HG02885 (cell line): ENCODE results near the gene ARID5B.

Source experiments
- ATAC-seq: cut with Tn5 transposase; IDR thresholded peaks from one replicate; pipeline ENCODE4 v1.9.1; 2021; ENCODE audit warnings: mild to moderate bottlenecking; ENCODE audit not compliant: unreplicated experiment, poor library complexity

The ARID5B gene

DNA sequence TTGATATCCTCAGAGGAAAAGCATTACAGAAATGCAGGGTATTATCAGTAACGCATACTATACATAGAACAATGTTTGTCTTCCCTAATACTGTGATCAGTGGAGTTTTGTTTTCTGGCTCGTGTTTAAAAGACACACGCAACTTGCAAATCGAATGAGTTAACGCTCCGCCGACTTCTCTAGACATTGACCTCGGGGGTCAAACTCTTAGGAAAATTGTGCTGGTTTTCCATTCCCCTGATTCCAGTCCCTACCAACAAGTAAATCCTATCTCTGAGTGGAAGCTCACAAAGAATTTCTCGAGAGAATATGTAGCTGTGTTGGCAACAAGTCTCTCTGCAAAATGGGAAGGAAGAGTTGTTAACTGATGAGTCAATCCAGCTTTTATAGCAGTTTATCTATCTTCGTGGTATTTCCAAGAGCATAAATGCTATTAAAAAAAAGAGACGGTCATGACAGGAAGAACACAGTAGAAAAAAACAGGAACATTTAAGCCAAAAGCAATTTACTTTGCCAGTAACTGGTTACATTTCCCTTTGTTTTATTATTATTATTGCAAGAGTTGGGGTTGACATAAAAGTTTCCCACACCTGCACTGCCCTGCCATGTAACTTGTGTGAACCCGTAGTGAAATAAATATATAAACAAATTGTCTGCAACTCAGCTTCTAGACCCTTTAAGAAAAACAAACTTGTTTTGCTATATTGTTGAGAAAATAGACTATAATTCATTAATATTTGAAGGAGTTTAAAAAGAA lies 144.4 kb downstream of the ARID5B start:
- no peak for ATAC-seq

DNA sequence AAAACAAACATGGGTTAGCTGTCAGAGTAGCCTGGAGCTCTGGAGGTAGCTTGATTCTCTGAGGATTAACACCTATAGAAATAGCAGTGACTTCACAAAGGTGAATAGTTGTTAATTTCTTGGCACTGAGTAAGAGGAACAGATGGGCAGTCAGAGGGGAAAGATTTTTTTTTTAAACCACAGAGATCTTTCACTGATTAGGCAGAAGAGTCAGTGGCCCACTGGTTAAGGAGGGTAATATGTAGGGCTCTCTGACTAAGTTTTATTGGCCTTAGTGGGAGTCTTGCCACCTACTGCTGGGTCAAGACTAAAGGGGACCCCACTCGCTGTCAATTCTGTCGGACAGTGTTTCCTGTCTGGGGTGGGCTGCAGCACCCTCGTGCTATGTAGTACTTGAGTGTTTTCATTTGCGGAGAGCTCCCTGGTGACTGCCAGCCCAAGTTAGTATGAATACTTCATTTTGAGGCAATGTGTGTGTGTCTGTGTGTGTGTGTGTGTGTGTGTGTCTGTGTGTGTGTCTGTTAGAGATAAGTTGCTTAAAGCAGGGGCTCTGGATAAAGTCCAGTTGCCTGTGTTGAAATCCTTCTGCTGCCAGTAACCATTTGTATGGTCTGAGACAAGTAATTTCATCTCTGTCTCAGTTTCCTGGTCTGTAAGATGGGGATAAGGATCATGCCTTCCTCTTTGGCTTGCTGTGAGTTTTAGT lies 145.2 kb downstream of the ARID5B start:
- peak; percentile 38 for ATAC-seq

DNA sequence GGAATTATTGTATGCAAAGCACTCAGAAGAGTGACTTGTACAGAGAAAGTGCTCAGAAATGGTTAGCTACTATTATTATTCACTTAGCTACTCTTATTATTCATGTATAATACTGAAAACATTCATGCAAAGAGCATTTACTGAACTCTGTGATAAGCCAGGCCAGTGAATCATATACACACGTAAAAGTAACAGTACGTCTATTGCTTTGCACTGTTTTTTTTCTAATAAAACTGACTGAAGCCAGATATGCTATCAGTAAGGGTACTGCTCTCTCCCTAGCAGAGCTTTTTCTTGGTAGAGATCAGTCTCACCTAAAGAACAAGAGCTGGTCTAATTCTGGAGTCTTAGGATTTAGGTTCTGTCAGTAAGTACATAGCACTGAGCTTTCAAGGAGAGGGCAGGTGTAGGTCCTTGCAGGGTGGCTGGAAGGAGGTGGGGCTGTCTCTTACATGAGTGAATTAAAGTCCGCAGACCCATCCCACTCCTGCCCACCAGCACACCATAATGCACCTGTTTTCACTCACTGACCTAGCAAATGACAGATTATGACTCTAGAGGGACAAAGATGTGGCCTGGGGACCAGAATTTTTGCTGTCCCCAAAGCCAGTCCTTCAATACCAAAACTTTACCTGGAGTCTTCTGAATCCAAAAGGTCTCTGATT lies 145.9 kb downstream of the ARID5B start:
- ATAC-seq, result peak; percentile 22

DNA sequence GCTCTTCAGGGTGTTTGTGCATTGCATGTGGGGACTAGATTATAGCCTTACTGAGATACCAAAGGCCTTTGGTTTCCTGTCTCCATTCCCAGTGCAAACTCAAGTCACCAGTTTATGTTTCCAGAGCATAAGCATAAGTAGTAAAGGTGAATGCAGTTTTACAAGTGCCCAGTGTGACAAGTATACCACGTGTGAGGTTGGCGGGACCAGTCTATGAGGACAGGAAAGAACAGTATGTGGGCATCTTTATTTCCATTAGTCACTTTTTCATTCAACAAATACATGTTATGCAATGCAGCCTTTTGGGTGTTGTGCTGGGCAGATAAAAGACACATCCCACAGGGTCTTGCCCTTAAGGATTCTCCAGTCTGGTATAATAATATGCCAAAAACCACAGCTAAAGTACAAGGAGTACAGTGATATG lies 146.5 kb downstream of the ARID5B start:
- no peak for ATAC-seq

DNA sequence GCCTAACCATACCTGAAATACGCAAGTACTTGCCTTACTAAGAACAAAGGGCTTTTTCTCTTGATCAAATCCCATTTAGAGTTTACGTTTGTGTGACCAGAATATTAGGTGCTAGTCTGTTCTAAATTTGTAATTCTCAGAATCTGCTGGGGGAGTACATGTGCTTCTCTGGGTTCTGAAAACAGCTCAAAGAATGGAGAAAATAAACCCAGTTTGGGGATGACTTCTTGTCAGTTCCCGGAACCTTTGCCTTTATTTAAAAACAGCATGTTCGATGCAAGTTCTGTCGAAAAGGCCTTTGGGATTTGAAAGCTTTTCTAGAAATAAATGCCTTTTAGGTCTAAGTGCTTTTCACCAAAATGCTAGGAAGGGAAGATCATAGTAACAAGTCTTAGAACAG lies 147.0 kb downstream of the ARID5B start:
- no peak for ATAC-seq

DNA sequence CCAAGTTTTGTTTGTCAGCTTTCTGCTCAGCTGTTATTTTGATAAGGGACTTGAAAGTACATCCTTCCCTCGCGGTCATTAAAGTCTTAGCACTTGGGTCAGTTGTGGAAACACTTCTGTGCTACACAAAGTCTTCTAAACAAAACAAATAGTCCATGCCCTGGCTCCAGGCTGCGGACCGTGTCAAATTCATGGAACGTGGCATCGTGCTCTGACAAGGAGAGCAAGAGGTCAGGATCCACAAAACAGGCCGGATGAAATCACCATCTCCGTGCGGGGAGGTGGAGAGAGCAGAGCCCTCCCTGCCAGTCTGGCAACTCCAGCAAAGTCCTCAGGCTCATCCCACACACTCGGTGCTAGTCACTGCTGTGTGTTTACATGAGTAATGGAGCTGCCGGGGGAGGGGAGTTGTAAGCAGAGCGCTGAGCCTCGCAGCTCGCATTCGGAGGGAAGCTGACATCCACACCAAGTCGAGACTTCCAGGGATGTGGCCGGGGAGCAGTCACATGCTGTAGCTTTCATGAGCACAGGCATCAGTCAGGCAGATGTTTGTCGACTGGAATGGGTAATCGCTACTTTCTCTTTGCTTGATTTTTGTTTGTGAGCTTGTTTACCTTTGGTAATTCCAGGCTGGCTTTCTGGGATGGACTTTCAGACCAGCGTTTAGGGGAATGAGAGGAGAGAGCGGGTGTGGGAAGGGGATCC lies 147.6 kb downstream of the ARID5B start:
- ATAC-seq, result no peak

DNA sequence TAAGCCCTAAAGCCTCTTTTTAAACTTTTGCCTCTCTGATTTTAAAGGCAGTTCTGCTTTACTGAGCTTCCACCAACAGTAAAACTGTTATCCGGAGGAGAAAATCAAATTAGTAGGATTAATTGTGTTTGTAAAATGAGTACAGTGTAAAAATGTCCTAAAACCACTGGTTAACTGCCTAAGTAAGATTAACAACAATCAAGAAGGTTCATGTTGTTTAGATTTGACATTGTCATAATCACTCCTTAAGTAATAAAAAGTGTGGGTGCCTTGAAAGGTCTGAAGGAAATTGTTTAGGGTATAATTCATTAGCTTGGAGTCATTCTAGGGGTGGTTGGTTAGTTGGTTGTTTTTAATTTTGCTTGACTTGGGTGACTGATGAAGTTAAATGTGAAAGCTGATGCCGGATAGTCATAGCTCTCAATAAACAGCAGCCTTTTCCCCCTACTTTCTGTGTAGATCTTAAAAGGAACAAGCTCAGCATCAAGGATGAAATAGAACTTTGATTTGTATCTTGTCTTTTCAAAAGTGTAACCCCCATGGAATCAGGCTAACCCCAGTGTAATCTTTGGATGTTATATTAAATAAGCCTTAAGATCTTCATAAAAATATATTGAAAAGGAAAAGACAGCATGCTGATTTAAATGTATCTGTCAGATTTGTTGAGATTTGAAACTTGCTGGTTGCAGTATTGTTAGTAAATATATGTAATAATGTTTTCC lies 148.3 kb downstream of the ARID5B start:
- ATAC-seq, result no peak

DNA sequence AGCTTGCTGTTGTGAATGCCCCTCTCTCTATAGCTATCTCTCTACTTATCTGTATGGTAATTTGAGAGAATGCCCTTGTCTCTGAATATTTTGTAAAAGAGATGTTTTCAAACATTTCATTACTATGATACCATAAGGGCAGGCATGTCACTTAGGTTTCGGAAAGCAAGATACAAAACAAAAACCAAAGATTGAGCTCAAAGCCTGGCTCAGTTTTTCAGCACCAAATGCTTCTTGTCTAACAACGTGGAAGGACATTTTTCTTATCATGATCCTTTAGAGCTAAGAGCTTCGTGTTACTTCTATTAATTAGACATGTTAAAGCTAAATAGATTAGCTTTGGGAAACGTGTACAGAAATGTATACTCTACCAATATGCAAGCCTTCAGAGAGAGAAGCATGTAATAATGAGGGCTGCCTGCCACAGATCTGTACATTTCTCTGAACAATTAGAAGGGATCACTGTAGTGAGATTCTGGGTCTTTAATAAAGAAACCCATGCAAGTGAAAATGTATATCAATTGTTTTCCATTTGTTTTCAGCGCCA lies 148.9 kb downstream of the ARID5B start:
- ATAC-seq, result no peak

DNA sequence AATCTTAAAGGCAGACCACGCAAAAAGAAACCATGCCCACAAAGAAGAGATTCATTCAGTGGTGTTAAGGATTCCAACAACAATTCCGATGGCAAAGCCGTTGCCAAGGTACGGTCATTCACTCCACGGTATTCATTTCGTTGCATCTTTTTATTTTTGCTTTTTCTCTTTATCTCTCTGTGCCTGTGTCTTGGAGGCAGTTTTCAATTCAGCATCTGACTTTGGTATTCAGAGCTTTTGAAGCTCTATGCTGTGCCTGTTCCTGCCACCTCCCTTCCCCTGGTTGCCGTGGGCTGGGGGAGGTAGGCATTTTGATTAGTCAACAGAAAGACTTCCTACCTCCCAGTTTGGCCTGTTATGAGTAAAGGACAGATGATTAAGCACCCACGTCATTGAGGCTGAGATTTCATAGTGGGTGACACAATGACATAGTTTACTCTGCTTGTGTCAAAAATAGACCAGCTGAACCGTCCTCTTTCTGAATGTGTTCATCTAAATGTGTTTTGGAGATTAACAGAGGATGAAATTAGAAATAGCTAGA lies 149.5 kb downstream of the ARID5B start:
- ATAC-seq, result peak; percentile 61

DNA sequence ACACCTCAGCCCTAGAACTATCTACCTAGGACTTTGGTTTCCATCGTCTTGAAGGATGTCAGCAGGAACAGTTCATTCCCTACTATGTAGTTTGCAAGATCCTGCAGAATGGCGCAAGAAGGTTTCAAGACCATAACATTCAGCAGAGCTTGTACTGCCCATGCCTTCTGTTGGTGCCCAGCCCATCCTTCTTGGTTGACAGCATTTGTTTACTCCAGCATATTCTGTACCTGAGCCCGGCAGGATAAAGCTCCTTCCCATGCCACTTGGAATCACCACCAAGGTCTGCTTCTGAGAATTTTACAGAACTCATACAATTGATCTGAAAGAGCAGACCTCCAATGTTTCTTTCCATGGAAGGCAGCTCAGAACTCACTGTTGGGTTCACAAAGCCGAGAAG lies 150.8 kb downstream of the ARID5B start:
- no peak for ATAC-seq

DNA sequence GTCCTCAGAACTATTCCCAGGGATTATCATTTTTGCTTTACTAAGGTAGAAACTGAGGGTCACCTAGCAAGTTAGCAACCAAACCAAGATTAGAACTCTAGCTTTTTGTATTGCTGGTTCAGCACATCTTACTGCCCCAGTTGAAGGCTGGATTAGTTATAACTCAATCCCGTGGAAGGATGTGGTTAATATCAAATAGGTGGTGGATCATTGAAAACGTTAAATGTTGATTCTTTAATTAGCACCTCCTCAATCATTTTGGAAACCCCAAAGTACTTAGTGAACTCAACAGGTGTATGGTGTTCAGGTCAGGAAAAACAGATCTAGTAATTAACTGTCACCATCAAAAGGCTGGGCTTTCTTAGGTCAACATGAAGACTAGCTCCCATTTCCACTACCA lies 152.4 kb downstream of the ARID5B start:
- ATAC-seq, result no peak

DNA sequence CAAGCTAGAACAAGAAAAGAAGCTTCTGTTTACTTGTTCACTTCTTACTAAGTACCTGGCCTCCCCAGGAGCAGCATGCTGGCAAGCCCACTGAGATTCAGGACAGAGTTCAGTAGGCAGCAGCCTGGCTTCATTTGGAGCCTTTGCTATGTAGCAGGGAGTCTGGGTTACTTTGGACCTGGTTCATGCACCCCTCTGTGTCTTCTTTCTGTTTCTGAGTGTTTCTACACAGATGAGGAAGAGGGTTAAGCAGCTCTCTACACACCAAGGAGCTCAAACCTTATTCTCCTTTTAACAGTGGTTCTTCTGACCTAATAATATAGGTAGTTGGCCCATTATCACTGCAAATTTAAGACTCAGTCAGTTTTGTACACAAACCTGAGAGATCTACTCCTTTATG lies 152.9 kb downstream of the ARID5B start:
- peak; percentile 35 for ATAC-seq

DNA sequence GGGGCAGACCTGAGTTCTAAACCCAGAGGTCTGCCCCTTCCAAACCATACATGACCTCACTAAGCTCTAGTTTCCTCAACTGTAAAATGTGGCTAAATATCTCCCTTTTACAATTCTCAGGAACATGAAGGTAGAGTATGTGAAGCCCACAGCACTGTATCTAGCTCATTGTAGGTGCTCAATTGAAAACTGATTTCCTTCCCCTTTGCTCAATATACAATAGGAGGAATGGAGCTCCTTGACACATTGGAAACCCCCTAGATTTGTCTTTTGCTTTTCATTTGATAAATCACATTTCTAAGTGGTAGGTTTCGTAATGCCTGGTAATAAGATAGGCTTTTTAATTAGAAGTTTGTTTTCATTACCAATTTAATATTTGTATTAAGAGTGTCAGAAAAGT lies 153.3 kb downstream of the ARID5B start:
- ATAC-seq, result peak; percentile 31

DNA sequence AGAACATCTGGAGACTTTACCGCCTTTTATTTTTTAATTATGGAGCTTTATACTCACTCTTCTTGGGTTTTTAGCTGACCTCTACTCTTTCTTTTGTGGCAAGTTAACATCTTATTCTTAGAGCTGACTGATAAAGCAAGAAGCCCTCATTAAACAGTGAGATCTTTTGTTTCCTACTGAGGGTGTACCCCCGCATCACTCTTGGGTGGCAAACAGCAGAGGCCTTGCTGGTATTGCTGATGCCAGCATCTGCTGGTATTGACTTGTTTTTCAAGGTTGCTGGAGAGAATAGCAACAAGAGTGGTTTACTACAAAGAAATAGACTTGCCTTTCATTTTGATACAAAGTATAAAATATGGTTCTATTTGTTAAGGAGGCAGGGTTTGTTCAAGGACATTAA lies 154.7 kb downstream of the ARID5B start:
- ATAC-seq, result no peak

DNA sequence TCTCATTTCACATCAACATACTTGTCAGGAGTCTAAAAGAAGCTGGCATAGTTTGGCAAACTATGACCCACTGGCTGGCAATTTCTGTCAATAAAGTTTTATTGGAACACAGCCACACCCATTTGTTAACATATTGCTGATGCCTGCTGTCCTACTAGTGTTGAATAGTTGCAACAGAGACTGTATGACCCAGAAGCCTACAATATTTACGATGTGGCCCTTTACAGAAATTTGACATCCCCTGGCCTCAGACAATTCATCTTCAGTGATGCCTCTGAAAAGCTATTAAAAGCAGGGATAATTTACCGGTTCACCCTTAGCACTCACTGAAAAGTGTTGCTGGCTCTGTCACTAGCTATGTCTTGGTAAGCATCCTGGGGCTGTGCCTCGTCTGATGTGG lies 155.2 kb downstream of the ARID5B start:
- no peak for ATAC-seq

DNA sequence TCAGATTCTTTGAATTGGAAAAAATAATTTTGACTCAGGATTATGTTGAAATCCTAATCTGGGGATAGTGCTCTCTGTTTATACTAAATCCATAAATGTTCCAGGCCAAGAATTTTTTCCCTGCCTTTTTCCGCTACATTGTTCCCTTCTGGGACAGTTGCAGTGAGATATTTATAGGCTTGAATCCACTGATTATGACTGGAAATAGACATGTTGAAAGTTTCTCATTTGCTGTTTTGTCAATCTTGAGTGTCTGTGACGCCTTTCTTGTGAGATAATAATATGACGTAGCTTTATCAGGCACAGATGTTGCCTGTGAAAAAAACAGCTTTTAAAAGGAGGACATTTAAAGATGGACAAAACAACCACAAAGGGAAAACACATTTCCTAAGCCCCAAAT lies 155.9 kb downstream of the ARID5B start:
- ATAC-seq, result no peak

DNA sequence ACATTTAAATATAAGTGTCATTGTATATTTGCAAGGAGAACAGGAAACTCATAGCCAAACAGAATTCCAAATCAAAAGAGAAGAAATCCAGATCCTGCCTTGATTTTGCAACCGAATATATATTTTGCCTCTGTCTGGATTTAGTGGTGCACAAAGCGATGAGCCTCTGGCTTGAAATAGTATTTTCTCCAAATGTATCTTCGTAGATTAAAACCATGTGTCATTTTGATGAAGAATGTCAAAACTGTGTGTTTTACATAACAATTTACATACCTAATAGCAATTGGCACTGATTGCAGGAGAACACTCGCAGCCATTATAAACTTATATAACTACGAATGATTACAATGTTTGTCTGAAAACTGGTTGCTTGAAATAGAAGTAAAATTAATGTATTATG lies 156.4 kb downstream of the ARID5B start:
- no peak for ATAC-seq

DNA sequence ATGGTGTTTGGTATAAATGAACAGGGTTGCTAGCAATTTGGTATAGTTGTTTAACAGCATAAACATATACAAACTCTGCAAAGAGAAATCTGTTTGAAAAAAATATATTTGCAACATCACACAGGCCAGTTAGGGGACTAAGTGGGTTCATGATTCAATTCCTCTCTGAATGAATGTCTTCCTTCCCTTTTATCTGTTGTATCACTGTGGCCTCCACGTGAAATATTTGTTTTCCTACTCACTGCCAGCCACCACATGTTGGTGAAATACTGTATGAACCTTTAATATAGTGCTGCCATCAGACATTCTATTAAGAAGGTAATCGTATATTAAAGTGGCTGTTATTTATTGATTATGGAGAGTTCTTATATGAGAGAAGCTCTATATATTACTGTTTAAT lies 157.0 kb downstream of the ARID5B start:
- ATAC-seq, result no peak

DNA sequence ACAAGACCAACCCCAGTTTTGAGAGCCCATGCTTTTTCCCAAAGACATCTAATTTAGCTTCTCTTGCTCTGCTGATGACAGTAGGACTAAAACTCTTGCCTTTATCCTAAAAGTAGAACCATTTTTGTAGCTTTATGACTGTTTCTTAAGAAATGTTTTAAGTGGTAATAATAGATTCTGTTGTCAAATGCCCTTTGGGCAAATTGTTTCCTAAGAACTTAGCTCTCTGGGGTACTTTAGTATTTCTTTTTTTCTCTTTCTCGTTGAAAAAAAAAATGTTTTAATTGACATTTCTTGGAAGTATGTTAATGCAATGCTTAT lies 157.4 kb downstream of the ARID5B start:
- no peak for ATAC-seq
